Fibroblast of peridontal ligament (primary cell): ENCODE results near the gene SBSN.

ENCODE experiments used
- DNase-seq: peaks from one replicate; pipeline ENCODE4 v3.0.0-alpha.2; 2010; ENCODE audit errors: extremely low read depth

The SBSN gene

DNA sequence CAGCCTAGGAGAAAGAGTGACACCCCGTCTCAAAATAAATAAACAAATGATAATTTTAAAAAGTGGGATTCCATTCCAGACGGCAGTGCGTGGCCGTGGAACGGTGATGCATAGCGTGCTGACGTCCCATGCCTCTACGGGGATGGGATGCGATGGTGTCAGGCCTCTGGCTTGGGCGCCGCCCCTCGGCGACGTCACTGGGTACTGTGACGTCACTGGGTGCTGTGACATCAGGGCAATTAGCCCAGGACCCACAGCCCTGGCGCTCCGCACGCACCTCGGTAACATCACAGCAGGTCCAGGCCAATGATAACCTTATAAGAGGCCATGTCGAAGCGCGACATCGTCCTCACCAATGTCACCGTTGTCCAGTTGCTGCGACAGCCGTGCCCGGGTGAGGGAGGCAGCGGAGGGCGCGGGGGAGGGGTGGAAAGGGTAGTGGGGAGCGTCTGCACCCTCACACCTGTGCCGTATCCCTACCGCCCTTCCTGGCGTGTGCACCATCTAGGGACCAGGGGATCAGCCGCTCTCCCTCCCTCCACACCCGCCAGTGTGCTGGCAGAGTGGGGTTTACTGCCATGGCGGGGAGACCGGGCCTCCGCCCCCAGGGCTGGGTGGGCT is 5.2 kb upstream of the SBSN start, which contains the start of gene GAPDHS:
GAPDHS (plus strand) TSS at position 256 of the 621 bp plus-strand sequence; CDS start at position 328, 72 bp downstream.
- DNase-seq = no peak

DNA sequence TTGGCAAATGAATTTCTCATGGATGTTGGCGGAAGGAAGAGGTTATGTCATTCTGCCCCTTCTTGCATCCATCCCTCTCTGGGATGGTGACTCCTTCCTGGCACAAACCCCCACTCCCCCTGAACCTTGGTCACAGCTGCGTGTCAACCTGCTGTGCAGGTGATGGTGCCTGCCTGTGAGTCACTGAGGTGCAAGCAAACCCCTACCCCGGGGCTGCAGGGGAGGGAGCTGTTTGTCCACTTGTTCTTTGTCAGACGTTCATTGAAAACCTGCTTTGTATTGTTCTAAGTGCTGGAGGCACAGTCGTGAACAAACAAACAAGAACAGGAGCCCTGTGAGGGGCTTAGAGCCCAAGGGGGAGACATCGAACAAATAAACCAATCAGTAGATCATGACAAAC is 3.2 kb upstream of the SBSN start:
- DNase-seq = no peak

DNA sequence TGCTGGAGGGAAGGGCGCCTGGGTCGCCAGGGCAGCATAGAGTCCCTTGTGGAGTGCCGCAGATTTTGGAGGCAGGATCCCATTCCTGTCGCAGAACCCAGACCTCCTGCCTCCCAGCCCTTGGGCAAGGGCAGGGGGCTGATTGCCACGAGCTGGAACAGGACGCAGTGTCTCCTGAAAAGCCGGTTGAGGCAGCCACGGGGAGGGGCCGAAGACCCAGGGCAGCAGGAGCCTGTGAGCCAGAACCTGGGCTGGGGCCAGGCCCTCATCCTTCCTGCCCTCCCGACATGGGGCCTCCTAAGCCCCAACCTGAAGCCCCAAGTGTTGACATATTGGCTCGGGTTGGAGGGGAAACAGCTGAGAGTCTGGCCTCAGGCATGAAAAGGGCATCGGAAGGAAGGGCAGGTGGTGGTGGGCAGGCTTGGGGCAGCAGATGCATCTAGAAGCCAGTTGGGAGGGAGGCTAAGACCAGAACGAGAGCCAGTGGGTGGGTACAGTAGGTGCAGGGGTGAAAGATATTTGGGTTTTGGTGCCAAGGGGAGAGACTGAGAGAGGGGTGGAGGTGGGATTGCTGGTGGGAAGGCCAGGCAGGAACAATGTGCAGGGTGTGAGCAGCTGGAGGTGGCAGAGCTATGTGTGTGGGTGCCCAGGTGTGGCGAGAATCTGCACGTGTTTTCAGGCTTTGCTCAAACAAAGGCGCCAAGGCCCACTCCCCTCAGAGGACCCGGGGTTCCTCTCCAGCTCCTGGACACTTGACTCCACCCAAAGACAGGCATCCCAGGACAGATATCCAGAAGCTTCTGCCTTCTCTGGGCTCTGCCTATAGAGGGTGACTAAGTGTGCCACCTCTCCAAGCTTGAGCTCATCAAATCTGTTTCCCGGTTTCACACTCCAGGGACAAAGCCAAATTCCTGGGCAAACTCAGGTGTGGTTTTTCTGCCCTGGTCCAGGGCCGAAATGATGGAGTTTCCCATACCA is 1.4 kb upstream of the SBSN start:
- DNase-seq = no peak

DNA sequence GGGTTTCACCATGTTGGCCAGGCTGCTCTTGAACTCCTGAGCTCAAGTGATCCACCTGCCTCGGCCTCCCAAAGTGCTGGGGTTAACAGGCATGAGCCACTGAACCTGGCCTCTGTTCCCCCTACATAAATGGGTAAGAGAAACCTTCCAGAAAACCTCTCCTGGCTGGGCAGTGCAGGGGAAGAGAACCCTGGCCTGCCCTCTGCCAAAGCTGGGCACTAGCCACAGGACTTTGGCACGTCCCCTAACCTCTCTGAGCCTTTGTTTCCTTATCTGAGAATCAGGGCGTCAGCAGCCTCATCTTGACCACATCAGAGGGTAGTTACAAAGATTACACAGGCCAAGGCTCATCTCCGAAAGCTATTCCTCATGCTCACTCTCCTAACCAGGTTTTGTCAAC is 2.2 kb downstream of the SBSN start:
- no peak for DNase-seq

DNA sequence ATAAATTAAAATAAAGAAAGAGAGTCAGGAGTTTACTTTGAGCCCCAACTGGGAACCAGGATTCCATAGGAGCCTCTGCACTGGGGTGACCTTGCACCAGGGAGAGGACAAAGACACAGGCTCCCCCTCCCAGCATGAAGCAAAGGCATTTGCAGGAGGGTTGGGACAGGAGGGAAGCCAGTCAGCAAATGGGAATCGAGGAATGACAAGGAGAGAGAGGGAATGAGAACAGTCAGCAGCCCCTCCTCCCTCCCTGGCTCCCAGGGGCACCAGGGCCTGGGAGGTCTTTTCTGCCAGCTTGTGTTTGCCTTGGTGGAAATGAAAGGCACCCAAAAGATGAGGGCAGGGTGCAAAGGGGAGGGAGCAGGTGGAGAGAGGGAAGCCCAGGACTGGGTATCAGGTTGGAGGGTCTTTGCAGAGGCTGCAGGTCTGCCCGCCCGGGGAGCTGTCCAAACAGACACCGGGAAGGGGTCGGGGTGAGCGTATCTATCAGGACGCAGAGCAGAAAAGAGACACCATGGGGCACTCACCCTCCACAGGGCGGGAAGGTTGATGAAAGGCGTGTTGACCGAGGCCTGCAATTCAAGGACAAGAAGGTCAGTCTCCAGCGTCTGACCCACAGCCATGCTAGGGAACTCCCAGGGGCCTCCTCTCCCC is 3.8 kb downstream of the SBSN start:
- DNase-seq = no peak

DNA sequence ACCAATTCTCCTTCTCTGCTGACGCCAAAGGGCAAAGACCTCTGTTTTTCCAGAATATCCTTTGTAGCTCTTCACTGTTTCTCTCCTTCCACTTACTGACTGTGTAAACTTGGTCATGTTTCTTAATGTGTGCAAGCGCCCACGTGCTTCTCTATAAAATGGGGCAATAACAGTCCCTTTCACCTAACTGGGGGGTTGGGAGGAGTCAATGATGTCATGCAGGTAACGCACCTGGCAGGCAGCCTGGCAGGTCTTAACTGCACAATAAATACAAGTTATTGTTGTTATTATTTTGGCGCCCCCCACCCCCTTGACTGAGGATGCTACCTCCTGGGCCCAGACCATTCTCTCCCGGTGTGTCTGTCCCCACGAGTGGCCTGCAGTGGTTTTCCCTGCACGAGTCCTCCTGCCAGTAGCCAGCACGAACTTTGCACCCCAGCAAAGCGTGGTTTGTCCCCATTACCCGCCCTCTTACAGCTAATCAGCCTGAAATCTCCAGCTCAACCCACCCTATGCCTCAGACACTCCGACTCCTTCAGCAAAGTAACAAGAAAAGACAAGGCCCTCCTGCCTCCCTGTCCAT is 5.3 kb downstream of the SBSN start:
- DNase-seq = no peak

DNA sequence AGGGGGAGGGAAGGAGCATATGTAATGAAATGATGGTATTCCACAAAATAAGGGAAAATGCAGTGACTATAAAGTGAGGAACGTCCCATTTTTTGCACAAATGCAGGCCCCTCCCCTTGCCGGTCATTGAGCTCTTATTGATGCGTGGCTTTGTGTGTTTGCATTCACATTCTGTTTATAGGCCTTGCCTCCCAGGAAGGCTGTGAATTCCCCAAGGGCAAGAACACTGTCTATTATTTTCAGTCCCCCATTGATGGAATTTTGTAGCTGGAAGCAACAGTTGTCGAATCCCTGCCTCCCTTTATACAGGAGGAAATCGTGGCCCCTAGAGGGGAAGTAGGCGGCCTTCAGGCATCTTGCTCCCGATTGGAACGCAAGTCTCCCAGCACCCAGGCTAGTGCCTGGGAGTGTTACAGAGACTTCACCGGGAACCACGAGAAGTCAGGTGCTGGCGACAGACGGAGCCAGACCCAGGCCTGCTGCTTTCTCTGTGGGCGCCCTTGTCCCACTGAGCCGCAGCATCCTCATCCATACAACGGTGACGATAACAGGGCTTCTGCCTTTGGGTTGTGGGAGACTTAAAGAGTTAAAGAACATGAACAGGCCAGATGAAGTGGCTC is 6.9 kb downstream of the SBSN start:
- DNase-seq = no peak

DNA sequence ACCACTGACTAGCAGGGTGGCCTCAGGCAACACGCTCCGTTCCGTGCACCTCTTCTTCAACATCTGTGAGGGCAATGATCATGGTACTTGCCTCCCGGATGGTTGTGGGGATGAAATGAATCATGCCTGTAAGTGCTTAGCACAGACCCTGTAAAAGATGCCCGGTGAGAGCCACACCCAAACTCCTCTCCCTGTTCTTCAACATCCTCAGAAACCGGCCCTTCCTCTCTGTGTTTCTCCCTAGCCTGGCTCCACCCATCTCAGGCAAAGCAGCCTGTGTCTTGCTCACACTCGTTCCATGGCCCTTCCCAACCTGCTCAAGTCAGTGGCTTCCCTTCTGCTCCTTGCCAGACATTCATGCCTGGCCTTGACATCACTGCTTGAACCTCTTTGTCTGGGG is 8.8 kb downstream of the SBSN start:
- peak; percentile 21 for DNase-seq

DNA sequence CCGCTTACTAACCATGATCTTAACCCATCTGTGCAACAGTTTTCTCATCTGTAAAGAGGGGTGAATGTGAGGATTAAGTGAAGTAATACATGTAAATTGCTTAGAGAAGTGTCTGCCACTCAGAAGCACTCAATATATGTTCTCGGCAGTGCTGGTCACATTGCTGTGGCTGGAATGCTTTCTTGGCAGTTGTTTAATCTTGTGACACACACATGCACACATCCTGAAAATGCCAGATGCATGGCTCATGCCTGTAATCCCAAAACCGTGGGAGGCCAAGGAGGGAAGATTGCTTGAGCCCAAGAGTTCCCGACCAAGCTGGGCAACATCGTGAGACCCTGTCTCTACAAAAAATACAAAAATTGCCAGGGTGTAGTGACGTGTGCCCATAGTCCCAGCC is 9.8 kb downstream of the SBSN start:
- peak; percentile 97 for DNase-seq

DNA sequence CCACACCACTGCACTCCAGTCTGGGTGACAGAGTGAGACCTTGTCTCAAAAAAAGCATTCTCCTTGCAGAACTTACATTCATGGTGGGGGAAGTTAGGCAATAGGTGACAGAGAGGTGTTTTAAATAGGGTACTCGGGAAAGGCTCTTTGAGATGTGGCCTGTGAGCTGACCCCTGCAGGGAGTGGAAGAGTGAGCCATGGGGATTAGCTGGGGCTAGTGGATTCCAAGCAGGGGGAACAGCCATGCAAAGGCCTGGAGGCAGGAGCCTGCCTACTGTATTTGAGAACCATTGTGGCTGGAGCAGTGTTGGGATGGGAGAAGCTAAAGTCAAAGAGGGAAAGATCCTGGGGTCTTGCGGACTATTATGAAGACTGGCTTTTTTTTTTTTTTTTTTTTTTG is 10.8 kb downstream of the SBSN start:
- DNase-seq = no peak

DNA sequence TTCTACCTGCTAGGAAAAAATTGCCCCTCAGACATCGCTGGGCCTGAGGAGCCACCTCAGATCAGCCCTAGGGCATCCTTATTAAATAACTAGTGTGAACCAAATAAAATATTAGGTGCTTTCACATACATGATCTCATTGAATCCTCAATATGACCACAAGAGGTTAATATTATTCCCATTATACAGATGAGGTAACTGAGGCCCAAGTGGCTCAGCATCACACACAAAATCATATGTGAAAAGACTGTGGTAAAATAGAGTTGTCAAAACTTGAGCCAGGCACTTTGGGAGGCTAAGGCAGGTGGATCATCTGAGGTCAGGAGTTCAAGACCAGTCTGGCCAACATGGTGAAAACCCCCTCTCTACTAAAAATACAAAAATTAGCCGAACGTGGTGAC is 11.8 kb downstream of the SBSN start:
- no peak for DNase-seq

DNA sequence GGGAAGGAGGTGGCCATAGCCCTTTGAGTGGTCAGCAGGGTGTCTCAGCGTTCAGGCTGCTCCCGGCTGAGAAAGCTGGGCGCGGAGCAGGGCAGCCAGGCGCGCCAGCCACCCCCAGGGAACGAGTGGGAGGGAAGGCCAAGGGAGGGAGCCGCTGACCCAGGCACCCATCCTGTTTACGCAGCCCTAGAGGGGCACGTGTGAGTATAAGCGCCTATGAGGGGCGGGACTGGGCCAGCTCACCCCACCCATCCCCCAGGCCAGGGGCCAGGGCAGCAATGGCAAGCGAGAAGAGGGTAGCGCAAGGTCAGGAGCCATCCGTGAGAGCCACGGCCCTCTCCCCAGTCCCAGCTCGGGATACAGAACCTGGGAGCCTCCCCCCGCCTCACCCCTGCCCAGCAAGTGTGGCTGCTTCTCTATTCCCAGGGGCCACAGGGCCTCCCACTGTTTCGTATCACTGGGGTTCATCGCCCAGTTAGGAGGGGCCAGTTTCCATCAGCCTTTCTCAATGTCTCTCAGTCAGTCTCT is 13.8 kb downstream of the SBSN start:
- DNase-seq = peak; percentile 12

DNA sequence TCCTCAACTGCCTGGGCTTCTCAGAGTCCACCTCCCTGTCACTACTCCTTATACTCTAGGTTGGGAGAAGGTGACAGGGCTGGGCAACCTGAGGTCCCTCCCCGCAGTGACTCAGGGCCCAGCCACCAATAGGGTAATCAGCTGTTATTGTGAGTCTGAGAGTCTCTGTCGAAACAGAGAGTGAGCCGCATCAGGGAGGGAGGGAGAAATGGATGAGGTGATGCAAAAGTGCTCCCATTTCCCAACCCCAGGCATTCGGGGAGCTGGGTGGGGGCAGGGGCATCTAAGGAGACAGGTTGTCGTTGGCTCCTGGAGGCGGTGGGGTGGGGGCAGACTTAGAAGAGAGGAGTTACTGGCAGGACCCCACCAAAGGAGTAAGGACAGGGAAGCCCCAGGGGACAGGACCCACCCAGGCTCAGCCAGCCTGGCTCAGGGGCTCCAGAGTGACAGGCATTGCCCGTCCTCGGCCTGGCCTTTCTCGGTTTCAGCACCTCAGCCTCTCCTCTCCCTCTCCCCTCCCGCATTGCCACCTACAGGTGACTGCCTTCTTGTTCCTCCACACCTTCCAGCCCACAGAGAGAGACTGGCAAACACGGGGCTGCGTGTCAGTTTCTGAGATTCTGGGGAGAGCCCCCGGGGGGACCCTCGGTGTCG is 14.4 kb downstream of the SBSN start, which contains the start of gene DMKN:
DMKN (minus strand) TSS at position 22 of the 654 bp plus-strand sequence. CDS start 174 bp downstream, outside the sequence.
- DNase-seq = peak; percentile 55

DNA sequence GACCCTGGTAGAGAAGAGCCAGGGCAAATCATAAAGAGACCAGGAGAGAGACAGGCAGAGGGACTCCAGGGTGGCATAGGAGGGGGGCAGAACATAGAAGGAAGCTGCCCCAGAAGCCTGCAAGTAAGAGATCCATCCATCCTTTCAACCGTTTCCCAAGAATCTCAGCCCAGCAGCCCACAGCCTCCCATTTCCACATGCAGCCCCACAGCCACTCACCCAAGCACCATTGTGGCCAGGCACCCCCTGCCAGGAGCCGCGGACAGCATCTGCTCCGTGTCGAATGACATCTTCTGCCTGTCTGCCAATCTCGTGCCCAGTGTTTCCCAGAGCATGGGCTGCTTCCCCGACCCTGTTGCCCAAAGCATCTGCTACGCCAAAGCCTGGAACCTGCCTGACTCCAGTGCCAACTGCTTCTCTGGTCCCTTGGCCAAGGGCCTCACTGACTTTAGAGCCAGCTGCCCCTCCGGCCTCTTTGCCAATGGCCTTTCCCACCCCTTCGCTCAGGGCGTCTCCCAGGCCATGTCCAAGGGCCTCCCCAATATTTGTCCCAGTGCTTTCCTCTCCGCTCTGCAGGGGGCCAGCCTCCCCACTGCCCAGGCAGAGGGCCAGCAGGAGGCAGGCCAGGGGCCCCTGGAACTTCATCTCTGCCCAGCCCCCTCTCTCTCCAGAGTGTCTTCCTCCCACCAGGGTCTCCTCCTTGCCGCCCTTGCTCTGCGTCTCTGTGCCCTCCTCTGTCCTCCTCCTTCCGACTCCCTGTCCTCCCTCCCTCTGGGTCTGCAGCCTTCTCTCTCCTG is 15.1 kb downstream of the SBSN start:
- DNase-seq = no peak

DNA sequence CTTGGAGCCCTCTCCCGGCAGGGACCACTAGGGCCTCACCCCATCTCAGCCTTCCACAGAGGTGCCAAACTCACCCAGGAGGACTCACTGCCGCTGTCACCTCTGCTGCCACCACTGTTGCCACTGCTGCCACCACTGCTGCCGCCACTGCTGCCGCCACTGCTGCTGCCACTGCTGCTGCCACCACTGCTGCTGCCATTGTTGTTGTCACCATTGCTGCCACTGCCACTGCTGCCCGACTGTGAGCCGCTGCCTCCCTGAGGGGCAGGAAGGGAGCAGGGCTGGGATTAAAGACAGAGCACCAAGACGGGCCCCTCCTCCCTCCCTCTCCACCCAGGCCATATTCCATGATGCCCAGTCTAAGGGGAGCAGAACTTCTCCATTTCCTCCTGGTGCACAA is 16.8 kb downstream of the SBSN start:
- no peak for DNase-seq

DNA sequence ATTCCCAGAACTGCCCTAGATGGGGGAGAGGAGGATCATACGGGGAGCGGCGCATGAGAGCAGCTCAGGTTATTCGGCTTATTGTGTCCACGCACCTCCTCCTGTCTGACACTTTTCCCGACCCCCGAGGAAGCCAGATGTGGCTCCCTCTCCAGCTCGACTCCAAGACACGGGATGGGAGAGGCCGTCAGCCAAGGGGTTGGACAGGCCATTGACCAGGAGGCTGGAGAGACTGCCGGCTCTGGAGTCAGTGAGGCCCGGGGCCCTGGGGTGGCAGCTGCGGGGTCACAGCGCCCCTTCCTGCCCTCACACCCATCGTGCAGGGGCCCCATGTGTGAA is 17.5 kb downstream of the SBSN start:
- DNase-seq = no peak

DNA sequence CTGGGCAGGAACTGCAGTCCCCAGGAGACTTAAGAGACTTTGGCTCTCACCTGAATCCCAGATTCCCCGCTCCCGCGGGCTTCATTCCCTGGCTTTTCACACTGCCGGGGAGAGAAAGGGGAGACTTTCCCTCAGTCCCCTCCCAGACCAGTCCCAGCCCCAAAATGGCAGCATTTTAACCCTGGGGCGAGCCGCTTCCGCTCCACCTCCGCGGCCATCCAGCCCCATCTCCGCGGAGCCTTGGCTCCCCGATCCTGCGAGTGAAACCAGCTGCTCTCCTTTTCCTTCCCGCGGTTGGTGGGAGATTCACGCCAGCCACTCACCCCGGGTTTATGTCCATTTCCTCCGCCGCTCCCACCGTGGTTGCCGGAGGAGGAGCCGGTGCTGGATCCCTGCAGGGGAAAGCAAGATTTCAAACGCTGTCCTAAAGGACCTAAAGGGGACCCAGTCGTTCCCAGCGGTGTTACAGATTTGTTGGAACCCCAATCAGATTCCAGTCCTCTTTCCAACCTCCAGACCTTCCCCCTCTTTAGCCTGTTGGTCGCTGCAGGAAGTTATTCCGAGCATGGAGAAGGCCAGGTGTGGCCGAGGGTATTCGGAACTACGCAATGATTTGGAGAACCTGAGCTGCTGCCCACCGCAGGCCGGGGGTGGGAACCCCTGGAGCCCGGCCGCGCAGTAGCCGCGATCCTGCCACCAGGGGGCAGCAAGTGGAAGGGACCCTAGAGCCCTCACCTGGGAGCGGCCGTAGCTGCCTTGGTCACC is 18.1 kb downstream of the SBSN start:
- peak; percentile 18 for DNase-seq

DNA sequence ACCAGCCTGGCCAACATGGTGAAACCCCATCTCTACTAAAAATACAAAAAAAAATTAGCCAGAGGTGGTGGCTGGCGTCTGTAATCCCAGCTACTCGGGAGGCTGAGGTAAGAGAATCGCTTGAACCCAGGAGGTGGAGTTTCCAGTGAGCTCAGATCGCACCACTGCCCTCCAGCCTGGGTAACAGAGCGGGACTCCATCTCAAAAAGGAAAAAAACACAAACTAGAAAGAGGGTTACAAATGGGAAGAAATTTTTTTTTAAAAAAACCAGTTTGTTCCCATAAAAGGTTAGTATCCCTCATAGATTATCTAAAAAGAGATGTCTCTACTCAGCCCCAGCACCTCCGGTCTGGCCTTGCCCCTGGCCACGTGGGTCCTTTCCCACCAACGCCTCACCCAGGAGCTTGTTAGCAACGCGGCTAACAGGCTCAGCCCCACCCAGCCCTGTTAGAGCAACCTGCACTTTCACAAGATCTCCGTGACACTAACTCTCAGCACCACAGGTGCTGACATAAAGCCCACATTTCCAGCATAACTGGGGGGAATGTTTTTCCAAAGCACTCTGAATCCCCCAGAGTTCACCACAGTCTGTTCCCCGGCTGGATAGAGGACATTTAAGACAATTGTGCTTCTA is 19.0 kb downstream of the SBSN start:
- DNase-seq = no peak

DNA sequence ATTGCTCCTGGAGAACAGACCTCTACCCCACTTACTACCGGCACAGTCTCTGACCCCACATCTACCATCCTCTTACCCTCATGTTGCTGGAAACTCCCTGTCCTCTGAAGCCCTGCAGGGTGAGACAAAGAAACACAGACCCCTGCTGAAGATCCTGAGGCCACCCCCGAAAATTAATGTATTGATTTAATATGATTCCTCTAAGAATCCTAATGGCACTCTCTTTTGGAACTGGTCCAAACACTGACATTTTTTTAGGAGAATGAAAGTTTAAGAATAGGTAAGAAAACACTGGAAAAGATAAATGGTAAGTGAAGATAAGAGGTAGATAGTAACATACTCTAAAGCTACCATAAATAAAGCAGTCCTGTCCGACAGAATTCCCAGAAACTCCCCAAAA is 20.0 kb downstream of the SBSN start:
- no peak for DNase-seq
